DOHH2 (cell line): ENCODE results near the gene EVC.

ENCODE experiments used
- CTCF ChIP-seq: fragments of 200-600 bp; sonication (generic); IDR thresholded peaks from one replicate; pipeline ENCODE4 v1.5.1; 2014; ENCODE audit warnings: antibody characterized with exemption, mild to moderate bottlenecking, low read depth, low read length; ENCODE audit not compliant: poor library complexity, severe bottlenecking
- EZH2phosphoT487 ChIP-seq: fragments of 200-600 bp; sonication (generic); IDR thresholded peaks from 2 replicates; pipeline ENCODE4 v1.6.1; 2017; ENCODE audit warnings: borderline replicate concordance, mild to moderate bottlenecking, antibody characterized with exemption, low read length, moderate library complexity, mixed read lengths

GRCh38 chr4:5845035-5845905 lies 134.3 kb downstream of the EVC start:
- TF ChIP-seq CTCF (no peak), EZH2phosphoT487 (no peak)
